HCT116 (cell line): ENCODE results near the gene DENND2A. TPM values are rescaled to one million over a fixed set of nuclear protein-coding genes. Genes with fewer than 3 reads are reported as not detected.

Source experiments
- ATAC-seq: fragments of 200-7000 bp; cut with Tn5 transposase; 2 replicates; pipeline ENCODE4 v1.9.1; 2020; ENCODE audit warnings: mild to moderate bottlenecking, moderate library complexity
- BruUV-seq: library from RNA; stranded (reverse); fragments of 400-500 nt; replicated peaks from 2 replicates; lab custom pipeline; 2021; lab: Mats Ljungman, UMichigan
- CTCF ChIA-PET: fragments of 300-600 bp; sonication (Branson Sonifier 250); formaldehyde crosslinking; loops from one replicate; lab custom pipeline; 2021; ENCODE audit warnings: antibody characterized with exemption; lab: Charles Lee
- POLR2A ChIA-PET: fragments of 300-600, 350-600 bp; sonication (Branson Sonifier 250); formaldehyde crosslinking; loops from one replicate; lab custom pipeline; 2021; ENCODE audit warnings: antibody characterized with exemption; lab: Charles Lee
- RAD21 ChIA-PET, 2 experiments: fragments of 300-600 bp; sonication (Branson Sonifier 250); formaldehyde crosslinking; loops; one replicate each; lab custom pipeline; 2023; ENCODE audit warnings: low total read pairs in 2 of 2; ENCODE audit not compliant: uncharacterized antibody in 2 of 2, unreplicated experiment in 2 of 2, low non-redundant PET in 1 of 2; lab: Charles Lee
- DNase-seq: peaks from one replicate; pipeline ENCODE4 v3.0.0-alpha.2; 2010; ENCODE audit warnings: low read depth, low spot score
- H2AFZ ChIP-seq: fragments of 200-600 bp; shearing (Covaris generic), sonication (generic); 2 replicates; pipeline ENCODE4 v1.6.1; 2017; ENCODE audit warnings: low read depth, mixed run types, mixed read lengths, antibody characterized with exemption, low read length; ENCODE audit not compliant: poor library complexity, severe bottlenecking
- H3K27ac ChIP-seq: 2 replicates; pipeline ENCODE4 v1.5.1; 2012; ENCODE audit warnings: low read depth, low read length
- H3K27me3 ChIP-seq: fragments of 200-600 bp; sonication (generic); 2 replicates; pipeline ENCODE4 v1.6.1; 2016; ENCODE audit warnings: mixed run types, low read length, mixed read lengths; ENCODE audit not compliant: insufficient read depth
- H3K36me3 ChIP-seq, 2 experiments: fragments of 200-500 bp in 1 of 2; fragments of 200-600 bp in 1 of 2; sonication (Bioruptor generic) in 1 of 2; sonication (generic) in 1 of 2; 2 replicates each; pipeline versions ENCODE4 v1.5.1 to v1.6.1; 2014 to 2016; ENCODE audit warnings: low read length in 2 of 2, inconsistent platforms in 1 of 2, mixed read lengths in 1 of 2, mixed run types in 1 of 2; ENCODE audit not compliant: insufficient read depth in 2 of 2, control insufficient read depth in 1 of 2
- H3K4me1 ChIP-seq, 2 experiments: fragments of 200-600 bp in 1 of 2; sonication (generic) in 1 of 2; 2 replicates each; pipeline versions ENCODE4 v1.5.1 to v1.6.1; 2012 to 2017; ENCODE audit warnings: low read length in 2 of 2, inconsistent platforms in 1 of 2, mild to moderate bottlenecking in 1 of 2, mixed read lengths in 1 of 2, mixed run types in 1 of 2, moderate library complexity in 1 of 2; ENCODE audit not compliant: insufficient read depth in 2 of 2, control insufficient read depth in 1 of 2
- H3K4me2 ChIP-seq: fragments of 200-600 bp; sonication (generic); 2 replicates; pipeline ENCODE4 v1.6.1; 2017; ENCODE audit warnings: mixed run types, low read length, mixed read lengths
- H3K4me3 ChIP-seq, 2 experiments: fragments of 200-600 bp in 1 of 2; sonication (generic) in 1 of 2; replicated peaks in 1 of 2; 2 replicates each; pipeline ENCODE4 v1.5.1; 2011 to 2016; ENCODE audit warnings: low read length in 2 of 2, control low read depth in 1 of 2, low read depth in 1 of 2, mild to moderate bottlenecking in 1 of 2, mixed read lengths in 1 of 2, mixed run types in 1 of 2
- H3K79me2 ChIP-seq: fragments of 200-600 bp; sonication (generic); 2 replicates; pipeline ENCODE4 v1.6.1; 2017; ENCODE audit warnings: mild to moderate bottlenecking, mixed run types, low read length, moderate library complexity, mixed read lengths; ENCODE audit not compliant: insufficient read depth
- H3K9ac ChIP-seq: fragments of 200-600 bp; sonication (generic); 2 replicates; pipeline ENCODE4 v1.6.1; 2016; ENCODE audit warnings: low read length, mixed read lengths
- H3K9me2 ChIP-seq: fragments of 200-600 bp; sonication (generic), shearing (Covaris generic); 2 replicates; pipeline ENCODE4 v1.6.1; 2017; ENCODE audit warnings: mixed run types, mild to moderate bottlenecking, moderate library complexity; ENCODE audit not compliant: insufficient read depth
- H3K9me3 ChIP-seq, 2 experiments: fragments of 200-500 bp in 1 of 2; fragments of 200-600 bp in 1 of 2; sonication (Bioruptor generic) in 1 of 2; sonication (generic) in 1 of 2; 2 replicates each; pipeline ENCODE4 v1.6.1; 2014 to 2017; ENCODE audit warnings: low read length in 2 of 2, mixed read lengths in 2 of 2, inconsistent platforms in 1 of 2, low read depth in 1 of 2, mild to moderate bottlenecking in 1 of 2, mixed run types in 1 of 2, moderate library complexity in 1 of 2; ENCODE audit not compliant: control insufficient read depth in 1 of 2, insufficient read depth in 1 of 2
- H4K20me1 ChIP-seq: fragments of 200-600 bp; sonication (generic), shearing (Covaris generic); 2 replicates; pipeline ENCODE4 v1.6.1; 2017; ENCODE audit warnings: mixed run types, mild to moderate bottlenecking, moderate library complexity; ENCODE audit not compliant: insufficient read depth
- ATF3 ChIP-seq: IDR thresholded peaks from 2 replicates; pipeline ENCODE4 v1.6.1; 2012
- CBX3 ChIP-seq: IDR thresholded peaks from 2 replicates; pipeline ENCODE4 v1.6.1; 2012; ENCODE audit warnings: low read depth
- CEBPB ChIP-seq: IDR thresholded peaks from 2 replicates; pipeline ENCODE4 v1.6.1; 2012; ENCODE audit warnings: low read depth
- EGR1 ChIP-seq: IDR thresholded peaks from 2 replicates; pipeline ENCODE4 v1.6.1; 2012; ENCODE audit warnings: low read depth
- ELF1 ChIP-seq: IDR thresholded peaks from 2 replicates; pipeline ENCODE4 v1.6.1; 2012; ENCODE audit warnings: low read depth, borderline replicate concordance
- EZH2 ChIP-seq: fragments of 200-600 bp; sonication (generic); IDR thresholded peaks from 2 replicates; pipeline ENCODE4 v1.6.1; 2017; ENCODE audit warnings: antibody characterized with exemption, mixed run types
- FOSL1 ChIP-seq: IDR thresholded peaks from 2 replicates; pipeline ENCODE4 v1.6.1; 2012; ENCODE audit warnings: low read depth
- JUND ChIP-seq: IDR thresholded peaks from 2 replicates; pipeline ENCODE4 v1.6.1; 2012
- POLR2A ChIP-seq: IDR thresholded peaks from 2 replicates; pipeline ENCODE4 v1.7.0; 2011; ENCODE audit warnings: borderline replicate concordance; ENCODE audit not compliant: insufficient read depth, insufficient read length; ENCODE audit errors: extremely low read depth
- POLR2AphosphoS5 ChIP-seq: IDR thresholded peaks from 2 replicates; pipeline ENCODE4 v1.6.1; 2011; ENCODE audit warnings: mild to moderate bottlenecking, low read depth, low read length, moderate library complexity
- RAD21 ChIP-seq: IDR thresholded peaks from 2 replicates; pipeline ENCODE4 v1.6.1; 2012; ENCODE audit warnings: low read depth, mild to moderate bottlenecking
- SP1 ChIP-seq: IDR thresholded peaks from 2 replicates; pipeline ENCODE4 v1.6.1; 2012; ENCODE audit warnings: low read depth
- SRF ChIP-seq: IDR thresholded peaks from 2 replicates; pipeline ENCODE4 v1.6.1; 2012; ENCODE audit warnings: low read depth
- YY1 ChIP-seq: IDR thresholded peaks from 2 replicates; pipeline ENCODE4 v1.6.1; 2011; ENCODE audit warnings: low read length, low read depth, moderate library complexity, mild to moderate bottlenecking; ENCODE audit not compliant: insufficient replicate concordance; ENCODE audit errors: extremely low read depth
- ZFX ChIP-seq: fragments of 450-650 bp; IDR thresholded peaks from 2 replicates; pipeline ENCODE4 v1.6.1; 2017
- ZNF274 ChIP-seq: fragments of 200-500 bp; sonication (Bioruptor generic); IDR thresholded peaks from 2 replicates; pipeline ENCODE4 v1.6.1; 2014; ENCODE audit warnings: mild to moderate bottlenecking, low read depth, low read length, inconsistent platforms
- intact Hi-C: fragments of 100-400 bp; cut with micrococcal nuclease; formaldehyde crosslinking; loops from 2 replicates; pipeline ENCODE4 v1.10.0; 2022
- total RNA-seq: library from RNA; stranded (reverse); gene quantifications from one replicate; pipeline ENCODE4 v1.2.1, GENCODE V29; 2021; ENCODE audit not compliant: unreplicated experiment
- TF ChIP-seq, protein P1 (sequence below): IDR thresholded peaks from 2 replicates; pipeline ENCODE4 v1.6.1; 2011; ENCODE audit warnings: mild to moderate bottlenecking, low read length, moderate library complexity; ENCODE audit not compliant: insufficient replicate concordance; ENCODE audit errors: extremely low read depth
- TF ChIP-seq, protein P2 (sequence below), 3 experiments: fragments of 200-600 bp in 1 of 3; sonication (generic) in 1 of 3; IDR thresholded peaks in 2 of 3; conservative IDR thresholded peaks in 1 of 3; 2 replicates each; pipeline ENCODE4 v1.5.1; 2012 to 2017; ENCODE audit warnings: low read depth in 2 of 3, low read length in 2 of 3, antibody characterized with exemption in 1 of 3, borderline replicate concordance in 1 of 3, control low read depth in 1 of 3, mild to moderate bottlenecking in 1 of 3, mixed read lengths in 1 of 3, mixed run types in 1 of 3, moderate library complexity in 1 of 3; ENCODE audit not compliant: insufficient read depth in 1 of 3

Gene DENND2A
- total RNA-seq, 1 experiment from 2014 or later = 0.12 TPM

GRCh38 chr7:140618306-140618705 lies 22.3 kb downstream of the DENND2A start:
- H3K9me2 ChIP-seq = no peaks in the 10 kb centered on the region
- no peaks in the 10 kb centered on the region for H3K4me1 ChIP-seq
- intact Hi-C loops = no loop called here
- H3K27ac ChIP-seq = no peak overlapping the region
- no peaks in the 10 kb centered on the region for H3K27me3 ChIP-seq
- H3K36me3 ChIP-seq = no peaks in the 10 kb centered on the region
- ATAC-seq (no peak), DNase-seq (no peak)
- H3K4me3 ChIP-seq = no peak overlapping the region
- no peaks in the 10 kb centered on the region for H3K9me3 ChIP-seq
- H2AFZ ChIP-seq = no peak overlapping the region
- RAD21 ChIA-PET = interaction anchor here in 1 of 2 experiments (0.6 kb wide), 1 partner anchor 10 kb away, joined by 3 read pairs; no protein-coding TSS in a partner anchor
- TF ChIP-seq EGR1 (no peak), ELF1 (no peak), YY1 (no peak), JUND (no peak), CEBPB (no peak), ZNF274 (no peak), FOSL1 (no peak), RAD21 (no peak), ATF3 (no peak)
- TF ChIP-seq, all 23 proteins: peak for 0
- H3K9ac ChIP-seq = no peak overlapping the region
- BruUV-seq = no TSS peak
- ChIA-PET POLR2A (no interaction called here), CTCF (no interaction called here)
- H3K79me2 ChIP-seq = no peaks in the 10 kb centered on the region
- H3K4me2 ChIP-seq = no peak overlapping the region
- H4K20me1 ChIP-seq = no peaks in the 10 kb centered on the region

- no peaks in the 10 kb centered on the region for H3K4me1 ChIP-seq
- ATAC-seq (no peak), DNase-seq (no peak)
- no peaks in the 10 kb centered on the region for H3K9me2 ChIP-seq
- ChIA-PET POLR2A (no interaction called here), RAD21 (no interaction called here), CTCF (no interaction called here)
- no peak overlapping the region for H3K4me3 ChIP-seq
- H4K20me1 ChIP-seq = no peaks in the 10 kb centered on the region
- H3K36me3 ChIP-seq = no peaks in the 10 kb centered on the region
- H3K27me3 ChIP-seq = no peaks in the 10 kb centered on the region
- no peaks in the 10 kb centered on the region for H3K9me3 ChIP-seq
- H2AFZ ChIP-seq = no peak overlapping the region
- H3K79me2 ChIP-seq = no peaks in the 10 kb centered on the region
- no peak overlapping the region for H3K4me2 ChIP-seq
- no peak overlapping the region for H3K27ac ChIP-seq
- intact Hi-C loops = no loop called here
- no TSS peak for BruUV-seq
- H3K9ac ChIP-seq = no peak overlapping the region
- TF ChIP-seq EZH2 (no peak), SP1 (no peak), ZFX (no peak), CBX3 (no peak), JUND (no peak), POLR2AphosphoS5 (no peak), POLR2A (no peak), YY1 (no peak), SRF (no peak), EGR1 (no peak), ZNF274 (no peak), CEBPB (no peak), ATF3 (no peak)
- TF ChIP-seq, protein P1, sequence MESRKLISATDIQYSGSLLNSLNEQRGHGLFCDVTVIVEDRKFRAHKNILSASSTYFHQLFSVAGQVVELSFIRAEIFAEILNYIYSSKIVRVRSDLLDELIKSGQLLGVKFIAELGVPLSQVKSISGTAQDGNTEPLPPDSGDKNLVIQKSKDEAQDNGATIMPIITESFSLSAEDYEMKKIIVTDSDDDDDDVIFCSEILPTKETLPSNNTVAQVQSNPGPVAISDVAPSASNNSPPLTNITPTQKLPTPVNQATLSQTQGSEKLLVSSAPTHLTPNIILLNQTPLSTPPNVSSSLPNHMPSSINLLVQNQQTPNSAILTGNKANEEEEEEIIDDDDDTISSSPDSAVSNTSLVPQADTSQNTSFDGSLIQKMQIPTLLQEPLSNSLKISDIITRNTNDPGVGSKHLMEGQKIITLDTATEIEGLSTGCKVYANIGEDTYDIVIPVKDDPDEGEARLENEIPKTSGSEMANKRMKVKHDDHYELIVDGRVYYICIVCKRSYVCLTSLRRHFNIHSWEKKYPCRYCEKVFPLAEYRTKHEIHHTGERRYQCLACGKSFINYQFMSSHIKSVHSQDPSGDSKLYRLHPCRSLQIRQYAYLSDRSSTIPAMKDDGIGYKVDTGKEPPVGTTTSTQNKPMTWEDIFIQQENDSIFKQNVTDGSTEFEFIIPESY = no peak
- TF ChIP-seq, protein P2, sequence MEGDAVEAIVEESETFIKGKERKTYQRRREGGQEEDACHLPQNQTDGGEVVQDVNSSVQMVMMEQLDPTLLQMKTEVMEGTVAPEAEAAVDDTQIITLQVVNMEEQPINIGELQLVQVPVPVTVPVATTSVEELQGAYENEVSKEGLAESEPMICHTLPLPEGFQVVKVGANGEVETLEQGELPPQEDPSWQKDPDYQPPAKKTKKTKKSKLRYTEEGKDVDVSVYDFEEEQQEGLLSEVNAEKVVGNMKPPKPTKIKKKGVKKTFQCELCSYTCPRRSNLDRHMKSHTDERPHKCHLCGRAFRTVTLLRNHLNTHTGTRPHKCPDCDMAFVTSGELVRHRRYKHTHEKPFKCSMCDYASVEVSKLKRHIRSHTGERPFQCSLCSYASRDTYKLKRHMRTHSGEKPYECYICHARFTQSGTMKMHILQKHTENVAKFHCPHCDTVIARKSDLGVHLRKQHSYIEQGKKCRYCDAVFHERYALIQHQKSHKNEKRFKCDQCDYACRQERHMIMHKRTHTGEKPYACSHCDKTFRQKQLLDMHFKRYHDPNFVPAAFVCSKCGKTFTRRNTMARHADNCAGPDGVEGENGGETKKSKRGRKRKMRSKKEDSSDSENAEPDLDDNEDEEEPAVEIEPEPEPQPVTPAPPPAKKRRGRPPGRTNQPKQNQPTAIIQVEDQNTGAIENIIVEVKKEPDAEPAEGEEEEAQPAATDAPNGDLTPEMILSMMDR (IDR thresholded peaks at IDR 0.05 in 2 of 3, conservative IDR thresholded peaks at IDR 0.05 in 1 of 3; ENCODE audit: borderline replicate concordance in 1 of 3, insufficient read depth in 1 of 3, low read depth in 2 of 3, low read length in 2 of 3) = no peak
These were observed 23.5 kb downstream of the DENND2A start for GRCh38 chr7:140617081-140617480.
